Astrocyte (in vitro differentiated cells and primary cell): ENCODE results near the gene ACOT8. TPM values are rescaled to one million over a fixed set of nuclear protein-coding genes. Genes with fewer than 3 reads are reported as not detected.

ENCODE experiments used
- DNase-seq: peaks from one replicate; pipeline ENCODE4 v3.0.0-alpha.2; 2010; ENCODE audit warnings: low read depth
- FAIRE-seq: peaks from 2 replicates; lab custom pipeline; 2011; peaks lifted over from hg19 to GRCh38; lab: Jason Lieb, UNC
- H2AFZ ChIP-seq: 2 replicates; pipeline ENCODE4 v1.6.0; 2012; ENCODE audit warnings: low read depth, low read length, inconsistent platforms
- H3K27ac ChIP-seq: 2 replicates; pipeline ENCODE4 v1.5.1; 2011; ENCODE audit warnings: low read depth, low read length, inconsistent platforms
- H3K27me3 ChIP-seq: 2 replicates; pipeline ENCODE4 v1.6.0; 2011; ENCODE audit warnings: low read length, inconsistent platforms; ENCODE audit not compliant: insufficient read depth
- H3K36me3 ChIP-seq: 2 replicates; pipeline ENCODE4 v1.5.1; 2011; ENCODE audit warnings: low read length, inconsistent platforms; ENCODE audit not compliant: insufficient read depth
- H3K4me1 ChIP-seq: 2 replicates; pipeline ENCODE4 v1.5.1; 2011; ENCODE audit warnings: low read length, inconsistent platforms; ENCODE audit not compliant: insufficient read depth
- H3K4me2 ChIP-seq: 2 replicates; pipeline ENCODE4 v1.6.0; 2012; ENCODE audit warnings: low read length, inconsistent platforms
- H3K4me3 ChIP-seq: 2 replicates; pipeline ENCODE4 v1.5.1; 2011; ENCODE audit warnings: low read depth, mild to moderate bottlenecking, low read length, inconsistent platforms; ENCODE audit not compliant: insufficient read depth
- H3K79me2 ChIP-seq: 2 replicates; pipeline ENCODE4 v1.6.0; 2012; ENCODE audit warnings: mild to moderate bottlenecking, low read length, inconsistent platforms; ENCODE audit not compliant: insufficient read depth
- H3K9ac ChIP-seq: 2 replicates; pipeline ENCODE4 v1.6.0; 2012; ENCODE audit warnings: mild to moderate bottlenecking, low read length, inconsistent platforms
- H3K9me3 ChIP-seq: 2 replicates; pipeline ENCODE4 v1.5.1; 2012; ENCODE audit warnings: low read depth, mild to moderate bottlenecking, low read length, inconsistent platforms; ENCODE audit not compliant: insufficient read depth
- H4K20me1 ChIP-seq: 2 replicates; pipeline ENCODE4 v1.6.0; 2012; ENCODE audit warnings: low read length, inconsistent platforms; ENCODE audit not compliant: insufficient read depth
- H3K27ac Mint-ChIP-seq: one replicate; pipeline ENCODE4 v1.8.0; 2021; ENCODE audit warnings: mild to moderate bottlenecking, mixed read lengths; ENCODE audit not compliant: unreplicated experiment
- H3K27me3 Mint-ChIP-seq: one replicate; pipeline ENCODE4 v1.8.0; 2021; ENCODE audit warnings: low read depth, mixed read lengths; ENCODE audit not compliant: unreplicated experiment
- H3K36me3 Mint-ChIP-seq: one replicate; pipeline ENCODE4 v1.8.0; 2021; ENCODE audit warnings: low read depth, mixed read lengths; ENCODE audit not compliant: unreplicated experiment
- H3K4me1 Mint-ChIP-seq: one replicate; pipeline ENCODE4 v1.8.0; 2021; ENCODE audit warnings: low read depth, mixed read lengths; ENCODE audit not compliant: unreplicated experiment
- H3K4me3 Mint-ChIP-seq: one replicate; pipeline ENCODE4 v1.8.0; 2021; ENCODE audit warnings: mild to moderate bottlenecking, moderate library complexity, mixed read lengths; ENCODE audit not compliant: unreplicated experiment
- H3K9me3 Mint-ChIP-seq: one replicate; pipeline ENCODE4 v1.8.0; 2021; ENCODE audit warnings: mild to moderate bottlenecking, mixed read lengths; ENCODE audit not compliant: unreplicated experiment
- EZH2 ChIP-seq: IDR thresholded peaks from 2 replicates; pipeline ENCODE4 v1.6.1; 2012; ENCODE audit warnings: mild to moderate bottlenecking, low read length, inconsistent platforms; ENCODE audit not compliant: insufficient read depth
- total RNA-seq: library from RNA; stranded (reverse); gene quantifications from 2 replicates; pipeline ENCODE4 v1.2.1, GENCODE V29; 2021
- TF ChIP-seq, protein P1 (sequence below): IDR thresholded peaks from 2 replicates; pipeline ENCODE4 v1.5.1; 2011; ENCODE audit warnings: low read depth, mild to moderate bottlenecking, inconsistent platforms, low read length, moderate library complexity; ENCODE audit not compliant: insufficient read depth

ACOT8 gene
- total RNA-seq, 1 donor from 2014 or later, result 22.0 TPM

DNA sequence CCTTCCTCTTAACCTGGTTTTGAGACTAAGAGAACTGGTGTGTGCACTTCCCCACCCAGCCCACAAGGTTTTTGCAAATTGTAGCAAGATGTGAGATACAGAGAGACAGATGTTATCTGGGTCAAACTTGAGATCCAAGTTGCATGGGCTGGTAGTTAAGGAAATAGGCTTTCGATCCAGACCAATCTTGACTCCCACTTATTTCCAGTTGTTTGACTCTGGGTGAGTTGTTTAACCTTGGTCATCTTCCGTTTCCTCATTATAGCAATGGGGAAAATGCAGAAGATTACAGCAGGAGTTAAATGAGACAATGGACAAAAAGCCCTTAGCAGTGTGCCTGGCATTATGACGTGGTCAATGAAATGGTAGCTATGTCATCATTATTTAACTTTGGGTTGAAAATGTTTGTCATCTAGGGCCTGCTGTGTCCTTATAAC, 21.8 kb downstream of the ACOT8 start:
- DNase-seq (no peak), FAIRE-seq (no peak)
- Mint-ChIP-seq H3K4me1 (peaks cover 16% of the 10 kb centered on the region), H3K36me3 (peaks cover 8% of the 10 kb centered on the region), H3K27me3 (no peaks in the 10 kb centered on the region), H3K9me3 (peaks cover 2% of the 10 kb centered on the region), H3K27ac (no peak overlapping the region), H3K4me3 (peak overlapping the region; percentile 74)
- no peak overlapping the region for H3K27ac ChIP-seq
- H3K27me3 ChIP-seq, result no peaks in the 10 kb centered on the region
- H3K4me1 ChIP-seq, result peaks cover 24% of the 10 kb centered on the region
- peaks cover 12% of the 10 kb centered on the region for H4K20me1 ChIP-seq
- H3K79me2 ChIP-seq, result peaks cover 13% of the 10 kb centered on the region
- peak overlapping the region; percentile 91 for H3K4me2 ChIP-seq
- H3K9ac ChIP-seq, result no peak overlapping the region
- H3K36me3 ChIP-seq, result peaks cover 3% of the 10 kb centered on the region
- H3K9me3 ChIP-seq, result no peaks in the 10 kb centered on the region
- H2AFZ ChIP-seq, result no peak overlapping the region
- TF ChIP-seq, protein P1, sequence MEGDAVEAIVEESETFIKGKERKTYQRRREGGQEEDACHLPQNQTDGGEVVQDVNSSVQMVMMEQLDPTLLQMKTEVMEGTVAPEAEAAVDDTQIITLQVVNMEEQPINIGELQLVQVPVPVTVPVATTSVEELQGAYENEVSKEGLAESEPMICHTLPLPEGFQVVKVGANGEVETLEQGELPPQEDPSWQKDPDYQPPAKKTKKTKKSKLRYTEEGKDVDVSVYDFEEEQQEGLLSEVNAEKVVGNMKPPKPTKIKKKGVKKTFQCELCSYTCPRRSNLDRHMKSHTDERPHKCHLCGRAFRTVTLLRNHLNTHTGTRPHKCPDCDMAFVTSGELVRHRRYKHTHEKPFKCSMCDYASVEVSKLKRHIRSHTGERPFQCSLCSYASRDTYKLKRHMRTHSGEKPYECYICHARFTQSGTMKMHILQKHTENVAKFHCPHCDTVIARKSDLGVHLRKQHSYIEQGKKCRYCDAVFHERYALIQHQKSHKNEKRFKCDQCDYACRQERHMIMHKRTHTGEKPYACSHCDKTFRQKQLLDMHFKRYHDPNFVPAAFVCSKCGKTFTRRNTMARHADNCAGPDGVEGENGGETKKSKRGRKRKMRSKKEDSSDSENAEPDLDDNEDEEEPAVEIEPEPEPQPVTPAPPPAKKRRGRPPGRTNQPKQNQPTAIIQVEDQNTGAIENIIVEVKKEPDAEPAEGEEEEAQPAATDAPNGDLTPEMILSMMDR, result no peak
- no peak for TF ChIP-seq EZH2
- no peak overlapping the region for H3K4me3 ChIP-seq

DNA sequence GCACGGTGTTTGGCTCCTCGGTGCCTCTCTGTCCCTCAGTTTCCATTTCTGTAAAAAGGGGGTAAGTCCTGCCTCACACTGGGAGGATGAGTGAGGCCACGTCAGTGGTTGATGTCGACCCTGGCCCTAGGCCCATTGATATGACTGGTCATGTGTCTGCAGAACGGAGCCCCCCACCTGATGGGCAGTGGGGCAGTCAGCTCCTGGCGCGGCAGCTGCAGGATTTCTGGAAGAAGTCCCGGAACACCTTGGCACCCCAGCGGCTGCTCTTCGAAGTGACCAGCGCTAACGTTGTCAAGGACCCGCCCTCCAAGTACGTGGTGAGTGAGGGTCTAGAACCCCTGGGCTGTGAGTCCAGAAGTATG, 22.4 kb downstream of the ACOT8 start:
- Histone ChIP-seq H3K79me2 (peaks cover 13% of the 10 kb centered on the region), H3K4me3 (peak overlapping the region; percentile 71), H3K4me1 (peaks cover 24% of the 10 kb centered on the region), H2AFZ (peak overlapping the region; percentile 83), H3K9ac (peak overlapping the region; percentile 75), H3K27me3 (no peaks in the 10 kb centered on the region), H3K4me2 (peak overlapping the region; percentile 91), H3K9me3 (no peaks in the 10 kb centered on the region), H3K36me3 (peaks cover 3% of the 10 kb centered on the region), H4K20me1 (peaks cover 12% of the 10 kb centered on the region), H3K27ac (no peak overlapping the region)
- H3K4me3 Mint-ChIP-seq, result peak overlapping the region; percentile 74
- DNase-seq, result no peak
- peaks cover 2% of the 10 kb centered on the region for H3K9me3 Mint-ChIP-seq
- H3K36me3 Mint-ChIP-seq, result peaks cover 8% of the 10 kb centered on the region
- no peak for FAIRE-seq
- H3K27ac Mint-ChIP-seq, result no peak overlapping the region
- TF ChIP-seq, protein P1, result no peak
- TF ChIP-seq EZH2, result no peak
- H3K27me3 Mint-ChIP-seq, result no peaks in the 10 kb centered on the region
- peaks cover 16% of the 10 kb centered on the region for H3K4me1 Mint-ChIP-seq

DNA sequence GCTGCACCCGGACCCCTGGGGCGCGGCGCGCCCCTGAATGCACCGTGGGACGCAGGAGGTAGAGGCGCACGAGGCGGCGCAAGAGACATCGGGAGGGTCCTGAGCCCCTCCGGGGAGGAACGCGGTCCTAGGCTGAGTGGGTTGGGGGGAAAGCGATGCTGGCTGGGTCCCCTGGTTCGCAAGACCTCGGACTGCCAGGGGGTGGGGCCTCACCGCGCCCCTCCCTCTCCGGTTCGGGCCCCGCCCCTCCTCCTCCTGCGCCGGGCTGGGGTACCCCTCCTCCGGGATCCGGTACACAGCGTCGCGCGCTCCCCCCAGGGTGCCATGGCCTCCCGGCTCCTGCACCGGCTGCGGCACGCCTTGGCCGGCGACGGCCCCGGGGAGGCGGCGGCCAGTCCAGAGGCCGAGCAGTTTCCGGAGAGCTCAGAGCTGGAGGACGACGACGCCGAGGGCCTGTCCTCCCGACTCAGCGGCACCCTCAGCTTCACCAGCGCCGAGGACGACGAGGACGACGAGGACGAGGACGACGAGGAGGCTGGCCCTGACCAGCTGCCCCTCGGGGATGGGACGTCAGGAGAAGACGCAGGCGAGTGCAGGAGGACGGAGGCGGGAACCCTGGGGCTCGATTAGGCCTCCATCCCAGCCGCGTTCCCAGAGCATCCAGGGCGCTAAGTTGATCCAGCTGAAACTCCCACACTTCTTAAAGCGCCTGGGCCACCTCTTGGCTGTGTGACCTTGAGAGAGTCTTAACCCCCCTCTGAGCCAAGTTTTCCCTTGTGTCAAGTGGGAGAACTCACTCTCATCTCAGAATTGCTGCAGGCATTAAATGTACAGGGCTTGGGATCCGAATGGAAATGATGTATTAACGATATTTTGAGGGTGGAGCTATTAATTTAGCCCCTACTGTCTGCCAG, 23.1 kb downstream of the ACOT8 start:
- Mint-ChIP-seq H3K4me3 (peak overlapping the region; percentile 74), H3K27ac (no peak overlapping the region), H3K27me3 (no peaks in the 10 kb centered on the region), H3K4me1 (peaks cover 16% of the 10 kb centered on the region), H3K9me3 (peaks cover 2% of the 10 kb centered on the region), H3K36me3 (peaks cover 8% of the 10 kb centered on the region)
- peaks cover 3% of the 10 kb centered on the region for H3K36me3 ChIP-seq
- peak overlapping the region; percentile 83 for H2AFZ ChIP-seq
- H3K27ac ChIP-seq, result peak overlapping the region; percentile 65
- TF ChIP-seq EZH2, result no peak
- TF ChIP-seq, protein P1, result no peak
- H3K9me3 ChIP-seq, result no peaks in the 10 kb centered on the region
- peak overlapping the region; percentile 75 for H3K9ac ChIP-seq
- H3K4me2 ChIP-seq, result peak overlapping the region; percentile 91
- FAIRE-seq (no peak), DNase-seq (peak; percentile 44)
- peaks cover 13% of the 10 kb centered on the region for H3K79me2 ChIP-seq
- H3K27me3 ChIP-seq, result no peaks in the 10 kb centered on the region
- H3K4me1 ChIP-seq, result peaks cover 24% of the 10 kb centered on the region
- H4K20me1 ChIP-seq, result peaks cover 12% of the 10 kb centered on the region
- peak overlapping the region; percentile 71 for H3K4me3 ChIP-seq
